Retina (tissue), 1 donor: Measurements from ENCODE around the gene PPA1.
A peak's percentile ranks its signal among the peaks of the same experiment; 100 is the strongest.
"Not testable (repeated sequence)": the region's sequence is repeated elsewhere in the genome, so short reads cannot be mapped to it uniquely, and the experiment has no call there.

ENCODE experiments used
- DNase-seq: peaks from one replicate; pipeline ENCODE4 v3.0.0-alpha.2; 2016

Gene PPA1

GRCh38 chr10:70233109-70233938 lies at the start of gene PPA1:
TSS of gene PPA1 (minus strand) at chr10:70233429. CDS start at chr10:70233327, 102 bp downstream.
- peak; percentile 95 for DNase-seq

GRCh38 chr10:70281609-70282008 lies 48.4 kb upstream of the PPA1 start:
- DNase-seq: no peak

- no peak for DNase-seq
Observed at GRCh38 chr10:70280099-70280498, 46.9 kb upstream of the PPA1 start.

- DNase-seq: no peak
Observed at GRCh38 chr10:70277396-70278030, 44.3 kb upstream of the PPA1 start.

GRCh38 chr10:70274643-70275042 lies 41.4 kb upstream of the PPA1 start:
- no peak for DNase-seq

- DNase-seq: no peak
Observed at GRCh38 chr10:70272925-70273316, 39.7 kb upstream of the PPA1 start.

- DNase-seq: no peak
Observed at GRCh38 chr10:70271996-70272924, 39.0 kb upstream of the PPA1 start.

- DNase-seq: no peak
Observed at GRCh38 chr10:70270952-70271351, 37.7 kb upstream of the PPA1 start.

GRCh38 chr10:70269741-70270140 lies 36.5 kb upstream of the PPA1 start:
- no peak for DNase-seq

- DNase-seq: no peak
Observed at GRCh38 chr10:70268376-70268775, 35.1 kb upstream of the PPA1 start.

- DNase-seq: no peak
Observed at GRCh38 chr10:70267161-70267933, 34.1 kb upstream of the PPA1 start.

- DNase-seq: no peak
Observed at GRCh38 chr10:70266701-70267100, 33.5 kb upstream of the PPA1 start.

GRCh38 chr10:70266056-70266455 lies 32.8 kb upstream of the PPA1 start:
- DNase-seq: no peak

GRCh38 chr10:70265032-70265689 lies 31.9 kb upstream of the PPA1 start:
- DNase-seq: no peak

- DNase-seq: no peak
Observed at GRCh38 chr10:70260734-70261133, 27.5 kb upstream of the PPA1 start.

GRCh38 chr10:70260259-70260658 lies 27.0 kb upstream of the PPA1 start:
- DNase-seq: no peak

- no peak for DNase-seq
Observed at GRCh38 chr10:70258216-70258615, 25.0 kb upstream of the PPA1 start.

- DNase-seq: not testable (repeated sequence)
Observed at GRCh38 chr10:70257816-70258215, 24.6 kb upstream of the PPA1 start.

- DNase-seq: no peak
Observed at GRCh38 chr10:70256463-70256862, 23.2 kb upstream of the PPA1 start.

- DNase-seq: peak; percentile 79
Observed at GRCh38 chr10:70255329-70256299, 22.4 kb upstream of the PPA1 start.
